GM21825 (cell line): ENCODE data around the gene F11R.
A peak's percentile ranks its signal among the peaks of the same experiment; 100 is the strongest.
"Not testable (repeated sequence)": the region's sequence is repeated elsewhere in the genome, so short reads cannot be mapped to it uniquely, and the experiment has no call there.

Experiments used
- ATAC-seq: cut with Tn5 transposase; IDR thresholded peaks from one replicate; pipeline ENCODE4 v1.9.1; 2021; ENCODE audit warnings: mild to moderate bottlenecking, moderate library complexity; ENCODE audit not compliant: unreplicated experiment

F11R gene

DNA sequence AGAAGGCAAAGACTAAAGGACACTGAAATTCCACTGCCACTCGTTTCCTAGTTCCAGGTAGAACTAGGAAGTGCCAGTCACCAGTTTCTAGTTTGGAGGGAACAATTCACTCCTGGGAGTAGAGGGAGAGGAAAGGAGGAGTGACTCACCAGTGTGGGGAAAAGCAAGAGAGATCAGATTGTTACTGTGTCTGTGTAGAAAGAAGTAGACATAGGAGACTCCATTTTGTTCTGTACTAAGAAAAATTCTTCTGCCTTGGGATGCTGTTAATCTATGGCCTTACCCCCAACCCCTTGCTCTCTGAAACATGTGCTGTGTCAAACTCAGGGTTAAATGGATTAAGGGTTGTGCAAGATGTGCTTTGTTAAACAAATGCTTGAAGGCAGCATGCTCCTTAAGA lies 4.3 kb downstream of the F11R start:
- ATAC-seq: not testable (repeated sequence)

DNA sequence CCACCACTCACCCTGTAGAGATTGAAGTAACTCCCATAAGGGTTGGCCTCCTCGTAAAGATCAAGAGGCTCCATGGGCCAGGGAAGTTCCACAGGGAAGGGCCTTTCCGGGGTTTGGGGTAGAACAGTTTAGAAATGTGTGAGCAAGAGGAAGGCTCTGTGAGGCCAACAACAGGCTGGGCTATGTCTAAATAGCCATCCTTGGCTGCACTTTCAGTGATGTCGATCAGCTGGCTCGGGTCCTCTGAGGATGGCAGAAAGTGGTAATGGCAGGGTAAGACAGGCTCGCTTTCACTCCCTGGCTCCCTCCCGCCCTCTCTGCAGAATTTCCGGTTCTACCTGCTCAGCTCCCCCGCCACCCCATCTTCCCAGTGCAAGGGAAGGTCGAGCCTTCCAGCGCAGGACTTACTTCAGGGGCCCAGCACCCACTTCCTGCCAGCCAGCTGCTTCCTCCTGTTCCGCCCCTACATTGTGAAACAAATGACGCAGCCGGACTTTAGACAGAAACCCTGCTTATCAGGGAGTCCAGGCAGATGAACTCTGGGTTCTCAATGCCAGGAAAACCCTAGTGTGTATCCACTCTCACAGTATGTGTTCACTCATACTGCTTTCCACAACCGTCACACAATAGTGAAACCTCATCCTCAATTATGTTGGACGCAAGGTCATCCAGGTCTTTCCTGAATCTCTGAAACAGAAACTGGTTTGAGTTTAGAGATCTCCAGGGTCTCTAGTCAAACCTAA lies 7.3 kb downstream of the F11R start:
- peak; percentile 81 for ATAC-seq

GRCh38 chr1:161013131-161013487 lies 7.8 kb downstream of the F11R start:
- peak; percentile 10 for ATAC-seq

- no peak for ATAC-seq
These were observed 8.5 kb downstream of the F11R start for GRCh38 chr1:161012420-161012819.

DNA sequence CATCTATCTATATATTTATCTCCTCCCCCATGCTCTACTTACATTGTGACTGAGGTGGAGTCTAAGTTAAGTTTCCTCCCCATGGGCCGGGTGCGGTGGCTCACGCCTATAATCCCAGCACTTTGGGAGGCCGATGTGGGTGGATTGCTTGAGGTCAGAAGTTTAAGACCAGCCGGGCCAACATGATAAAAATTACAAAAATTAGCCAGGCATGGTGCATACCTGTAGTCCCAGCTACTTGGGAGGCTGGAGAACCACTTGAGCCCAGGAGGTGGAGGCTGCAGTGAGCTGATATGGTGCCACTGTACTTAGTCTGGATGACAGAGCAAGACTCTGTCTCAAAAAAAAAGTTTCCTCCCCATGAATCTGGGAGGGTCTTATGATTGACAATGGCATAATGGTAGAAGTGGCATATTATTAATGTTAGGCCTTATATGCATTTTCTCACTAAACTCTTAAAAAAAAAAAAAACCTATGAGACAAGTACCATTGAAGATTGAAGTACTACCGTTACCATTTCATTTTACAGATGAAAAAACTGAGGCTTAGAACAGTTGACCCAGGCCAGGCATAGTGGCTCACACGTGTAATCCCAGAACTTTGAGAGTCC lies 11.2 kb downstream of the F11R start:
- no peak for ATAC-seq

DNA sequence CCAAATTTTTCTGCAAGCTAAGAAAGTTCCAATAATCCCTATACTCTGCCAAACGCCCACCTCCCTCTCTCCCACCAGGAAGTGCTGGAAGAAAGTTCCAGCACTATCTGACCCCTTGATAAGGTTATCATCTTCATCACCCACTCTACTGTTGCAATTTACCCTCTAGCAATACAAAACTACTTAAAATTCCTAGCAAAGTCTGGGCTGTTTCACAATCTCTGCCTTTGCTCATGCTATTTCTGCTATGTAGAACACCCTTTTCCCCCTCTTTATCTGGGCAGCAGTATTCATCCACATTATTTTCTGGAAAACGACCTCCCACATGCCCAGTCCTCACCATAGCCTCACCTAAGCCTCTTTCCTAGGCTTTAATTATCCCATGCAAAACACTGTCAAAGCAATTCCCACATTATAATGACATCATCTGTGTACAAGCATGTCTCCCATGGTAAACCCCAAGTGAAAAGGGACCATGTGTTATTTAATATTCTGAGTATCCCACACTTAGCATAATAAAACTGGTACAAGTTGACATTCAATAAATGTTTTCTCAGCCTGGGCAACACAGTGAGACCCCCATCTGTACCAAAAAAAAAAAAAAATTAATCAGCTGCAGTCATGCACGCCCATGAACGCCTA lies 12.0 kb downstream of the F11R start:
- no peak for ATAC-seq

GRCh38 chr1:161007369-161007768 lies 13.6 kb downstream of the F11R start:
- no peak for ATAC-seq

- ATAC-seq: no peak
These were observed 14.4 kb downstream of the F11R start for GRCh38 chr1:161006563-161006962.

DNA sequence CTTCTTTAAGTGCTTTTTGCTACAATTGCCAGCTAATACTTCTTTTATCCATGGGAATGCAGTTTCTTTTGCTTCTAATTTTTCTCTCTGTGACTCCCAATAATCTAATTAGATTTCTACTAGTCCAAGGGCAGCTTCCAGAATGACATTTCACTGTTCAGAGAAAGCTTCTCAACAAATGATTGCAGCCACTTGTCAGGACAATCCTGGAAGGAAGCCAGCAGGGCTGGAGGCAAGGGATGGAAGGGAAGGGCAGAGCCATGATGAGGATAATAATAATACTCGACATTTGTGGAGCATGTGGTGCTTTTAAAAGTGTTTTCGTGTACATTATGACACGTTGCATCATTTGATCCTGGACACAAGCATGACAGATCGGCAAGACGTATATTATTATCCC lies 19.4 kb downstream of the F11R start:
- ATAC-seq: no peak

GRCh38 chr1:161000736-161001480 lies 20.0 kb downstream of the F11R start:
- ATAC-seq: no peak

GRCh38 chr1:160999376-160999775 lies 21.6 kb downstream of the F11R start:
- ATAC-seq: no peak

- ATAC-seq: no peak
These were observed 23.5 kb downstream of the F11R start for GRCh38 chr1:160997323-160998038.

DNA sequence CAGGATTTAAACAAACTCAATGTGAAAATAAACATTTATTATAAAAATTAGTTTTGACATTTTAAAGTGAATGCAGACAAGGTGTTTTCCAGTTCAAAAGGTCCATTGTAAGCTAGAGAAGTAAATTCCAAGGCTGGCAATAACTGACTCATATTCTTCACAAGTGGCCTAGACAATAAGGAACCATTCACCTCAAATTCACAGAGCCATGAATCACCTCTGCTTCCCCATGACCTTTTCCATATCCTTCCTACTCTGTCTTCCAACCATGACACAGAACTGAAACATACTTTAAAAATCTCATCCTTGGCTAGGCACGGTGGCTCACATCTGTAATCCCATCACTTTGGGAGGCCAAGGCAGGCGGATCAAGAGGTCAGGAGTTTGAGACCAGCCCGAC lies 24.8 kb downstream of the F11R start:
- ATAC-seq: no peak

DNA sequence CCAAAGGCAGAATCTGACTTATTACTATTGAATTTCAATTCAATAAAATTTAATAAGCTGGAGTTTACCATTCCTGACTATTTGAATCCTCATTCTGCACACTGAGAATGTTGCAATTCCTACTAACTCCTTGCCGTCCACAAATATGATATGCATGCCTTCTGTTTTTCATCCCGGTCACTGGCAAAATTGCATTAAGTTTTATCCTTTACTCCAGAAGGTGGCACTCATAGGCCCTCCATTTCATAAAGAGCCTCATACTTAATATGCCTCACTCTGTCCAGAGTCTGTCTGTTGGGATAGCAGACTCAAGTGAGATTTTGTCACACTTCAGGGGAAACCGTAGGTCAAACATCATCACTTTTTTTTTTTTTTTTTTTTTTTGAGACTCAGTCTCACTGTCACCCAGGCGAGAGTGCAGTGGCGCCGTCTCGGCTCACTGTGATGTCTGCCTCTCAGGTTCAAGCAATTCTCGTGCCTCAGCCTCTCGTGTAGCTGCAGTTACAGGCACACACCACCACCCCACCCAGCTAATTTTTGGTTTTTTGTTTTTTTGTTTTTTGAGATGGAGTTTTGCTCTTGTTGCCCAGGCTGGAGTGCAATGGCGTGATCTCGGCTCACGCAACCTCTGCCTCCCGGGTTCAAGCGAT lies 27.3 kb downstream of the F11R start:
- ATAC-seq: no peak

GRCh38 chr1:160992036-160992435 lies 28.9 kb downstream of the F11R start:
- ATAC-seq: not testable (repeated sequence)

- ATAC-seq: no peak
These were observed 33.4 kb downstream of the F11R start for GRCh38 chr1:160987359-160988050.

DNA sequence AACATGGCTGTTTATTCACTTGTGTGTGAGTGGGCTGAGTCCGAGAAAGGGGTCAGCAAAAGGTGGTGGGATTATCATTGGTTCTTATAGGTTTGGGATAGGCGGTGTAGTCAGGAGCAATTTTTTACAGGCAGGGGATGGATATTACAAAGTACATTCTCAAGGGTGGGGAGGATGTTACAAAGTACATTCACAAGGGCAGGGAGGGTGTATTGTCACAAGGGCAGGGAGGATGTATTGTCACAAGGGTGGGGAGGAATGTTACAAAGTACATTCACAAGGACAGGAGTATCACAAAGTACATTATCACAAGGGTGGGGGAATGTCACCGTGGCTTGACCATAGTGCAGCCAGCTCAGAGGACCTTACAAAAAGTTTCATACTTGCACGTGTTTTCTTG lies 35.2 kb downstream of the F11R start:
- no peak for ATAC-seq

DNA sequence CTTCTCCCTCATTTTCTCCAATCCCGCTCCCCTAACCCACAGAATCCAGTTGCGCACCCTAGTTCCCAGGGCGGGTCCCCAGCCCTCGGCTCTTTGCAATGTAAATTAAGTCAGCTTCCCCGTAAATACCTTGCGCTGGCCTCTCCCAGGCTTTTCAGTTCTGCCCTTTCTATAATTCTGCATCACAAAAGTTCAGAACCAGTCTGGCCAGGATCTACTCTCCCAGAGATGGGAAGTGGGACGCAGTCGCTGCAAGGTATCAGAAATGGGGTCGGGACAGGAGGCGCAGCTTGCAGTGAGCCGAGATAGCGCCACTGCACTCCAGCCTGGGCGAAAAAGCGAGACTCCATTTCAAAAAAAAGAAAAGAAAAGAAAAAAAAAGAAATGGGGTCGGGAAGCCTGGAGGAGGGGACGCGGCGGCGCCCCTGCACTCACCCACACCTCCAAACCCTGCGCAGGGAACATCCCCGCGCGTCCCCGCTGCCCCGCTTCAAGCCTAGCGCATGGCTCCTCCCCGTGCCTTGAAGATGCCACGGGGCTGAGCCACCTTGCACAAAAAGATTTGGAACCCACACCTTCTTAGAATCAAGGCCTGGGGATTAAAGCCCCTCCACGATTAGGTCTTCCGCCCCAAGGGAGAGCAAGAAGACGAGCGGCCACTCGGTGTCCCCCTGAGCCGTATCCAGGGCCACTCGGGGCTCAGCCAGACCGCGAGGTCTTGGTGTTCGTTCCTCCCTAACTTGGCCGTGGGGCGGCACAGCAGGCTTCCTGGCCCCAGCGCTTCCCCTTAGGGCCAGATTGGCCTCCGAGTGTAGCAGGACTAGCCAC lies 39.2 kb downstream of the F11R start:
- no peak for ATAC-seq

DNA sequence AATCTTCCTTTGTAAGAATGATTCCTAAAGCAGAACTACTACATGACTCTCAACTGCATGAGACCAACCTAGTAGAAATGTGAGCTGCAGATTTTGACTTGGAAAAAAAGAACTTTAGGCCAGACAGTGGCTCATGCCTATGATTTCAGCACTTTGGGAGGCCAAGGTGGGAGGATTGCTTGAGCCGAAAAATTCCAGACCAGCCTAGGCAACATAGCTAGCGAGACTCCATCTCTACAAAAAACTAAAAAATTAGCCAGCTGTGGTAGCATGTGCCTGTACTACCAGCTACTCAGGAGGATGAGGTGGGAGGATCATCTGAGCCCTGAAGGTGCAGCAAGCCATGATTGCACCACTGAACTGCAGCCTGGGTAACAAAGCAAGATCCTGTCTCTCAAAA lies 41.7 kb downstream of the F11R start:
- ATAC-seq: no peak
